Activated B cell treated with CpG ODN at 0.5 μM for 24 hours (primary cell): ENCODE results near the gene AOPEP. TPM values are rescaled to one million over a fixed set of nuclear protein-coding genes. Genes with fewer than 3 reads are reported as not detected.

ENCODE experiments used
- ATAC-seq: fragments of 200-7000 bp; cut with Tn5 transposase; one replicate; pipeline ENCODE4 v1.10.0; 2021; ENCODE audit warnings: low read depth, mild to moderate bottlenecking, moderate library complexity
- CTCF ChIA-PET: fragments of 350-600 bp; sonication (Branson Sonifier 250); formaldehyde crosslinking; loops from one replicate; lab custom pipeline; 2021; ENCODE audit warnings: antibody characterized with exemption; lab: Charles Lee
- POLR2A ChIA-PET: fragments of 350-600 bp; sonication (Branson Sonifier 250); formaldehyde crosslinking; loops from one replicate; lab custom pipeline; 2021; ENCODE audit warnings: antibody characterized with exemption; lab: Charles Lee
- DNase-seq: peaks from one replicate; pipeline ENCODE4 v3.0.0; 2022
- H3K27ac Mint-ChIP-seq: one replicate; pipeline ENCODE4 v1.8.0; 2020; ENCODE audit warnings: mixed read lengths
- H3K27me3 Mint-ChIP-seq: one replicate; pipeline ENCODE4 v1.8.0; 2021; ENCODE audit warnings: mixed read lengths
- H3K36me3 Mint-ChIP-seq: one replicate; pipeline ENCODE4 v1.8.0; 2021; ENCODE audit warnings: low read depth, mixed read lengths
- H3K4me1 Mint-ChIP-seq: one replicate; pipeline ENCODE4 v1.8.0; 2021; ENCODE audit warnings: mixed read lengths
- H3K4me3 Mint-ChIP-seq: one replicate; pipeline ENCODE4 v1.8.0; 2020; ENCODE audit warnings: mild to moderate bottlenecking, mixed read lengths
- H3K9me3 Mint-ChIP-seq: one replicate; pipeline ENCODE4 v1.8.0; 2020; ENCODE audit warnings: mixed read lengths
- CTCF ChIP-seq: fragments of 200-600 bp; IDR thresholded peaks from one replicate; pipeline ENCODE4 v1.8.0; 2022; ENCODE audit warnings: antibody characterized with exemption, mild to moderate bottlenecking
- intact Hi-C: fragments of 100-400 bp; cut with micrococcal nuclease; formaldehyde crosslinking; loops from one replicate; pipeline ENCODE4 v1.15.1; 2024
- total RNA-seq: library from RNA; stranded (reverse); gene quantifications from 2 replicates; pipeline ENCODE4 v1.2.3, GENCODE V29; 2022

The AOPEP gene
- total RNA-seq, 1 donor from 2014 or later = 20.4 TPM

- Mint-ChIP-seq H3K4me3 (no peak overlapping the region), H3K27me3 (no peaks in the 10 kb centered on the region), H3K9me3 (no peaks in the 10 kb centered on the region), H3K4me1 (no peaks in the 10 kb centered on the region), H3K36me3 (peaks cover 12% of the 10 kb centered on the region), H3K27ac (no peak overlapping the region)
- CTCF ChIA-PET = no interaction called here
- DNase-seq = no peak
- intact Hi-C loops = loop anchor here (10.0 kb wide), 1 partner anchor 1428 kb away; no protein-coding TSS in a partner anchor
- no peak for ATAC-seq
- POLR2A ChIA-PET = no interaction called here
- TF ChIP-seq CTCF = no peak
Observed at GRCh38 chr9:94787266-94787665, 60.8 kb downstream of the AOPEP start.

DNA sequence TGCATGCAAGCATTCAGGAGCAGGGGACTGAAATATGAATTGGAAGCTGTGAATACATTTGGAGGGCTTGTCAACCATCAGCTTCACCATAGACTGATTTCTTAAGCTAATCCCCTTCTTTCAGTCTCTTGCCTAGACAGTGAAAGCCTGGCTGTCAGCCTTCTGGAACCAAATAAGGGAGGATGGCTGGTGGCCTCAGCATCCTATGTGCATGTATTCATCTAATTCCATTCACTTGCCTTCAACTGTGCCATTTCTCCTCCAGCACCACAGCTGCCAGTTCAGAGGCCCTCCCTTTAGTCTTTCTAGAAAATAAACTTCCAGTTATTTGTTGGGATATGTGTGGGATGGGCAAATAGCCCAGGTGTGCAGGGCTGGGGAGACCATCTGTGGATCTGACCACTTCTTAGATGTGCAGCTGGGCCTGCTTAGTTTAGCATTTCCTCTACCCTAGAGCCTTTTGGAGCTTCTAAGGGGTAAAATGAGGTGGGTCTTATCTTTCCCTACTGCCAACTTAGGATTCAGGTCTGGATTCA is 62.1 kb downstream of the AOPEP start:
- no peak overlapping the region for H3K27ac Mint-ChIP-seq
- ATAC-seq = no peak
- CTCF ChIA-PET = no interaction called here

GRCh38 chr9:94791435-94791834 is 64.9 kb downstream of the AOPEP start:
- CTCF ChIA-PET = no interaction called here

More for the DNA sequence above, 62.1 kb downstream of the AOPEP start:
- DNase-seq = no peak
- POLR2A ChIA-PET = interaction anchor here (0.7 kb wide), 1 partner anchor 15 kb away, joined by 3 read pairs; no protein-coding TSS in a partner anchor
- Mint-ChIP-seq H3K36me3 (peaks cover 23% of the 10 kb centered on the region), H3K9me3 (no peaks in the 10 kb centered on the region), H3K27me3 (no peaks in the 10 kb centered on the region), H3K4me3 (no peak overlapping the region), H3K4me1 (no peaks in the 10 kb centered on the region)
- intact Hi-C loops = loop anchor here (10.0 kb wide), 1 partner anchor 1426 kb away; no protein-coding TSS in a partner anchor
- no peak for TF ChIP-seq CTCF

DNA sequence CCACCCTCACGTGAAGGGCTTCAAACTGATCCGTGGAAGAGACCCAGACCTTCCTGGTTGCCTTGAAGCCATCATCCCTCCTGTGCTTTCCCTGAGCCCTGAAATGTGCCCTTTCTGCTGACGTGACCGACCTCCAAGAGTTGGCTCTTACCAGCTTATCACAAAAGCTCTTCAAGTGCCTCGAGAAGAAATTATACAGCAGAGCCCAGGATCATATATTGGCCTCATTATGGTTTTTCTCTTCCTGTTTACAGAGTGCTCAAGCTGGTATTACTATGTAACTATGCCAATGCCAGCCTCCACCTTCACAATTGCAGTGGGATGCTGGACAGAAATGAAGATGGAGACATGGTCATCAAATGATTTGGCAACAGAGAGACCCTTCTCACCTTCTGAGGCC is 66.0 kb downstream of the AOPEP start:
- DNase-seq = no peak
- no peaks in the 10 kb centered on the region for H3K4me1 Mint-ChIP-seq
- H3K36me3 Mint-ChIP-seq = peaks cover 48% of the 10 kb centered on the region

More at GRCh38 chr9:94791435-94791834, 64.9 kb downstream of the AOPEP start:
- intact Hi-C loops = no loop called here
- H3K9me3 Mint-ChIP-seq = no peaks in the 10 kb centered on the region
- H3K27me3 Mint-ChIP-seq = no peaks in the 10 kb centered on the region
- TF ChIP-seq CTCF = no peak
- no peak overlapping the region for H3K27ac Mint-ChIP-seq
- no peak for DNase-seq
- H3K4me1 Mint-ChIP-seq = no peaks in the 10 kb centered on the region
- ATAC-seq = no peak
- H3K36me3 Mint-ChIP-seq = peaks cover 45% of the 10 kb centered on the region
- POLR2A ChIA-PET = no interaction called here
- H3K4me3 Mint-ChIP-seq = no peak overlapping the region

More for the DNA sequence above, 66.0 kb downstream of the AOPEP start:
- Mint-ChIP-seq H3K27me3 (no peaks in the 10 kb centered on the region), H3K27ac (no peak overlapping the region), H3K9me3 (no peaks in the 10 kb centered on the region), H3K4me3 (no peak overlapping the region)
- ChIA-PET POLR2A (no interaction called here), CTCF (no interaction called here)
- intact Hi-C loops = no loop called here
- ATAC-seq = no peak
- TF ChIP-seq CTCF = no peak
